B cell (primary cell): ENCODE data around the gene MLXIP.

Experiments
- CTCF ChIP-seq: fragments of 200-600 bp; IDR thresholded peaks from one replicate; pipeline ENCODE4 v1.8.0; 2022; ENCODE audit warnings: antibody characterized with exemption, mild to moderate bottlenecking
- EZH2 ChIP-seq: IDR thresholded peaks from 2 replicates; pipeline ENCODE4 v1.6.1; 2012; ENCODE audit warnings: borderline replicate concordance, low read depth, mild to moderate bottlenecking, moderate library complexity, low read length; ENCODE audit not compliant: insufficient read depth, poor library complexity, severe bottlenecking

GRCh38 chr12:122160761-122161160, 82.2 kb downstream of the MLXIP start:
- TF ChIP-seq EZH2 (no peak), CTCF (no peak)
